Measurements from ENCODE around the gene PRPF19.

- TF ChIP-seq EP300 (IDR thresholded peaks at IDR 0.05) (no peak), POLR2A (IDR thresholded peaks at IDR 0.05) (no peak)
These were observed 26.3 kb downstream of the PRPF19 start for GRCh38 chr11:60879971-60880588.

All from gastroesophageal sphincter (tissue), 2 donors.